Stimulated activated naive CD8-positive, alpha-beta T cell treated with anti-CD3 and anti-CD28 coated beads, Interleukin-15, Interleukin-2, amounts not matched to agents 100 ng/mL and 50 ng/mL, for 24 hours (primary cell): ENCODE data around the gene ACTR5.
A peak's percentile ranks its signal among the peaks of the same experiment; 100 is the strongest.
"Not testable (repeated sequence)": the region's sequence is repeated elsewhere in the genome, so short reads cannot be mapped to it uniquely, and the experiment has no call there.

ENCODE experiments used
- H3K27ac Mint-ChIP-seq: one replicate; pipeline ENCODE4 v1.8.0; 2021; ENCODE audit warnings: mild to moderate bottlenecking, mixed read lengths
- H3K27me3 Mint-ChIP-seq: one replicate; pipeline ENCODE4 v1.8.0; 2021; ENCODE audit warnings: mixed read lengths
- H3K36me3 Mint-ChIP-seq: one replicate; pipeline ENCODE4 v1.8.0; 2021; ENCODE audit warnings: low read depth, mixed read lengths
- H3K4me1 Mint-ChIP-seq: one replicate; pipeline ENCODE4 v1.8.0; 2021; ENCODE audit warnings: low read depth, mixed read lengths
- H3K4me3 Mint-ChIP-seq: one replicate; pipeline ENCODE4 v1.8.0; 2021; ENCODE audit warnings: mild to moderate bottlenecking, mixed read lengths
- H3K9me3 Mint-ChIP-seq: one replicate; pipeline ENCODE4 v1.8.0; 2021; ENCODE audit warnings: mixed read lengths

The ACTR5 gene

DNA sequence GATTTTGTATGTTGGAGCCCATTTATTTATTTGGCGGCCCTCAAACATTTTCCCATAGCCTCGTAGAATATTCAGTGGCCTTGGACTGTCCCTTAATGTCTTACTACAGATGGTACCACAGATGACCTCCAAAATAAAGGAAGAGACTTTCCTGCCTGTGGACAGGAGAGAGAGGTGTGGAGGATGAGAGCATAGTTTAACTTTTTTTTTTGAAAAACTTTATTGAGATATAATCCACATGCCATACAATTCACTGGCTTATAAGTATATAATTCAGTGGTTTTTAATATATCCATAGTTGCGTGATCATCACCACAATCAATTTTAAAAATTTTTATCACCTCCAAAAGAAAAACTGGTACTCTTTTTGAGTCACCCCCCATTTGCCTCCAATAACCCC is 52.6 kb downstream of the ACTR5 start:
- peaks cover 3% of the 10 kb centered on the region for H3K36me3 Mint-ChIP-seq
- H3K27me3 Mint-ChIP-seq: no peaks in the 10 kb centered on the region
- H3K27ac Mint-ChIP-seq: no peak overlapping the region
- peaks cover 34% of the 10 kb centered on the region for H3K4me1 Mint-ChIP-seq
- H3K9me3 Mint-ChIP-seq: peaks cover 6% of the 10 kb centered on the region
- no peak overlapping the region for H3K4me3 Mint-ChIP-seq

DNA sequence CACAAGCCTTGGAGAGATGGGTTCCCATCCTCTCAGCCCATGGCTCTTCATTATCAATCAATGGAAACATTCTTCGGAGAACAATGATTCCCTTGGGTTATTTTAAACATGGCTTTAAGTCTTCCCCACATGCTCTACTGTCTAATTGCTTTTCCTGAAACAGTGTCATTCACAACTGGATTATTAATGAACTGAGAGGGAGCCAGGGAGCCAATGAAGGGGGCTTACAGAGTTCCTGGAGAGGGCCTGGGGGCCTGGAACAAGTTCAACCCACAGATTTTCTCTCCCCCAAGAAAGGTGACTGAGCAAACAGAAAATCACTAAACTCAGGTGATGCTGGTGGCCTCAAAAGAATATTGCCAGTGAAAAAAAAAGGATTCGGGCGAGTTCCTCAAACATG is 56.0 kb downstream of the ACTR5 start:
- Mint-ChIP-seq H3K27ac (peak overlapping the region; percentile 91), H3K27me3 (no peaks in the 10 kb centered on the region), H3K4me1 (peaks cover 44% of the 10 kb centered on the region), H3K4me3 (peak overlapping the region; percentile 87), H3K36me3 (peaks cover 21% of the 10 kb centered on the region), H3K9me3 (no peaks in the 10 kb centered on the region)

DNA sequence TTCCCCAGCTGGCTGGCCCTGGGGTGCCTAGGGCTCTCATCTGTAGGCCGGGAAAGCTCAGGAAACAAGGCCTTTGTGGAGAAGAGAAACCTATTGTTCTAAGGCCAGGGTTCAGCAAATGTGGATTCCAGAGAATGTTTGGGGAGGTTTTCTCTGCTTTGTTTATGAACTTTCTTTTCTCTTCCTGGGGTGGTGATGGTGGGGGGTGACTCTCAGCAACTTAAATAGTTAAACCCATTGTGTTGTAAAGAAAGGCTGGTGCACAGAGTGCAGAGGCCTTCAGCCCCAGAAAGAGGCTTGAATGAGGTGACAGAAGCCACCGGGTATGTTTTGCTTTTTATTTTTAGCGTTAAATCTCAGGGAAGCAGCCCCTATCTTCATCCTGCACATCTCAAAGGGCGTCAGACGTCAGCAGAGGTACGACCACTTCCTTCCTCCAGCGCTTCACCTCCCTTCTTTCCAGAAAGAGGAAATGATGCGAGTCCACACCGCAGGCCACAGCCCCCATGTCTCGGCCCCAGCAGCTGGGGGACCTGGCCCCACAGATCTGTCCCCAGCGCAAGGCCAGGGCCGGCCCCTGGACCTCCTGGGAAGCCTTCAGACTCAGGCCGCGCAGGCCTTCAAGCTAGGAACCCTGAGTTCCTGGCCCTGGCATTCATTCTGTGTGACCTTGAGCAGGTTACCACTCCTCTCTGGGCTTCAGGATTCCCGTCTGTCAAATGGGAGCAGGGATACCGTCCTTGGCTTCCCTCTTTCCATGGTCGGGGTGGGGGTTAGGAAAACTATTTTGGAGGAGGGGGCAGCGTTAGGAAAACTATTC is 56.6 kb downstream of the ACTR5 start:
- H3K9me3 Mint-ChIP-seq: no peaks in the 10 kb centered on the region
- peak overlapping the region; percentile 91 for H3K27ac Mint-ChIP-seq
- H3K4me1 Mint-ChIP-seq: peaks cover 46% of the 10 kb centered on the region
- H3K4me3 Mint-ChIP-seq: peak overlapping the region; percentile 87
- no peaks in the 10 kb centered on the region for H3K27me3 Mint-ChIP-seq
- peaks cover 27% of the 10 kb centered on the region for H3K36me3 Mint-ChIP-seq

DNA sequence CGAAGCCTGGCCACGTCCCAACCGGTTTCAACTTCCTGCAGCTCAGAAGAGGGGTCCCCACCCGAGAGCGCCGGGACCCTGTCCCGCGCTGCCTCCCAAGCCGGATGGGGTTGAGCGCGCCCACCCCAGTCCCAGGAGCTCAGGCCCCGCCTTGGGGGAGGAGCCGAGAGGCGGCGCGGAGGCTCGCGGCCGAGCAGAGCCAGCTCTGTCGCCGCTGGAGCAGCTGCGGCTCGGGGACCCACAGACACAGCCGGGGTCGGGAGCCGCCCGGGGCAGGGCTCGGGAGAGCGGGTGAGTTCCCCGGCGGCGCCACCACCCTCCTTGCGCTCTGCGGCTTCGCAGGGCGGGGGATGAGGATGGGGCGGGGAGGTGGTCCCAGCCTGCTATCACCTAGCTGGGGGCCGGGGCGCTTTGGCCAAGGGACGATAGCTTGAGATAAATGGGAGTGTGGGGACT is 57.3 kb downstream of the ACTR5 start, which contains the start of gene PPP1R16B:
Gene PPP1R16B (plus strand): TSS at position 196 of the 456 bp plus-strand sequence. CDS start 30,229 bp downstream, outside the sequence.
- H3K4me3 Mint-ChIP-seq: peak within 1 kb of the TSS; percentile 87
- peak within 1 kb of the TSS; percentile 91 for H3K27ac Mint-ChIP-seq
- peaks cover 33% of the 10 kb centered on the region for H3K36me3 Mint-ChIP-seq
- H3K4me1 Mint-ChIP-seq: peaks cover 52% of the 10 kb centered on the region
- H3K9me3 Mint-ChIP-seq: no peaks in the 10 kb centered on the region
- no peaks in the 10 kb centered on the region for H3K27me3 Mint-ChIP-seq

DNA sequence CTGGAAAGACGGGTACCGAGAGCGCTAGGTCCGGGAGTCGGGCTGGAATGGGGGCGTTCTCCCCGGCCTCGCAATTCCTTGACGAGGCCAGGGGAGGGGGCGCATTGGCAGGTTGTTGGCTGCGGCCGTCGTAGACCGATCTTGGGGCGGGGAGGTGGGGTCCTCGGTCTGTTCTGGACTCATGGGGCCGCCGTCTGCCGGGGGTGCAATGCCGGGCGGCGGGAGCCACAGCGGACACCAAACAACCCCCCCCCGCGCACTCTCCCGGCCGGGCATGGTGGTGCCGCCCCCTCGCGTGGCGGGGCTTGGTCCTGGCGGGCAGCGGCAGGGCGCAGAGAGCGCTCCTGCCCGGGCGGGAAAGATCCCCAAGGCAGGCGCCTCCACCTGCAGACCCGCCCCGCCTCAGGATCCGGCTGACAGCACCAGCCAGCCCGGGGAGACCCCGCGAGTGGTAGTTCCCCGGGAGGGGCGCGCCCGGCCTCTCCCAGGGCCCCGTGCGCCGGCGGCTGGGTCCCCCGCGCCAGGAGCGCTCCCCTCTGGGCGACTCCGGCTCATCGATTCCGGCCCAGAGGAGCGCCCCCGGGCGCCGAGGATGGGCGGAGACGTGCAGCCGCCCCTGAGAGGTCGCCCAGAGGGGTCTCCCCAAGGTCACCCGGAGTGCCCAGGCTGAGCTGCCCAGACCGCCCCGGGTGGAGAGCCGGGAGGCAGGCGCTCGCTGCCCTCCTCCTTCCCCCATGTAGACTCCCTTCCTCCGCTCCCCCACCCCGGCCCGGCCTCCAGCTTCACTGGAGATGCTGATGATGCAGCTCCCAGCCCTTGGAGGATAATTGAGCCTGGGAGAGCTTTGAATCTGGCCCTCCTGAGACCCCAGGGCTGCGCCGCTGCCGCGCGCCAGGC is 57.9 kb downstream of the ACTR5 start:
- peaks cover 39% of the 10 kb centered on the region for H3K36me3 Mint-ChIP-seq
- H3K9me3 Mint-ChIP-seq: no peaks in the 10 kb centered on the region
- H3K4me1 Mint-ChIP-seq: peaks cover 59% of the 10 kb centered on the region
- H3K4me3 Mint-ChIP-seq: peak overlapping the region; percentile 87
- no peaks in the 10 kb centered on the region for H3K27me3 Mint-ChIP-seq
- H3K27ac Mint-ChIP-seq: peak overlapping the region; percentile 91

DNA sequence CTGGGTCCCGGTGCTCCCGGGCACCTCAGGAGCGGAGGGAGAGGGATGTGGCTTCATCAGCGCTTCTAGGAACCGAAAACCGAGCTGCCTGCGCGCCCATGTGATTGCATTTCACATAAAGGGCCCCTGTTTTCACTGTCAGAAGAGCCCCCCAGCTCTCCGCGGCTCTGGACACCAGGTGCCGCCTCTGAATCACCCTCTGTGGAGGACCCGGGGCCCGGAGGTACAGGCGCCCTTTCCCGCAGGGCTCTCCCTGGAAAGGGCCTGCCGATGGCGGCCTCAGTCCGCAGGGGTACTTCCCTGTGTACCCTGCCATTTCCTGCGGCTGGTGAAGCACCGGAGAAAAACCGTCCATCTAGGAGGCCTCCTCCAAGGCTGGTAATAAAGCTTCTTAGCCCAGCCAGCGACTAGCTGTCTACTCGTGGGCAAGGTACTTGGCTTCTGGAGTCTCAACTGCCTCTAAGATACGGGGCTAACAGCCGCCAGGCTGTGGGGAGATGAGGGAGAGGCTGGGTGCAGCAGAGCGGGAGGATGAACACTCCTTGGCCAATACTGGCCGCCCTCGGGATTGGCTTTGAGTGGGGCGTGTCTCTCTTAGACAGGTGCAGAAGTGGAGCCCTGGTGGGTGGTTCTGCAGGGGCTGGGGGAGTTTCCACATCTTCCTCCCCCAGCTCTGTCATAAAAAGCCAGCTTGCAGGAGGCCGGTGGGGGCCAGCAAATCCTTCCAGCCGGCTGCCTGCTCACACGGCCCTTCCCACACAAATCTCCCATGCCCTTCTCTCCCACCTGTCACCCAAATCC is 58.8 kb downstream of the ACTR5 start:
- Mint-ChIP-seq H3K36me3 (peaks cover 47% of the 10 kb centered on the region), H3K4me1 (peaks cover 68% of the 10 kb centered on the region)

DNA sequence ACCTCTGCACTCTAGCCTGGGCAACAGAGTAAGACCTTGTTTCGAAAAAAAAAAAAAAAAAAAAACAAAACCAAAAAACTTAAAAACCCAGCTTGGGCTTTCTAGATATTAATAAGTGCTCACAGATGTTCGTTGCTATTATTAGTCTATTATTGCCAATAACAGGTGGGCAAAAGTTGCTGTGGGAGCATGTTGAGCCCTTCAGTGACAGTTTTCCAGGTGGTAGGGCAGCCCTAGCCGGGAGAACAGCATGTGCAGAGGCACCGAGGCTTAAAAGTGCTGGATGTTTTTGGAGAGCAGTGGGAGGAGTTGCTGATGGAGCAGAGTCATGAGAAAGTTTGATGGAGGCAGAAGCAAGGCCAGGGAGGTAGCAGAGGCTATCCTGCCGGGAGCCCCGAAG is 61.7 kb downstream of the ACTR5 start:
- Mint-ChIP-seq H3K9me3 (no peaks in the 10 kb centered on the region), H3K4me3 (no peak overlapping the region), H3K27me3 (no peaks in the 10 kb centered on the region), H3K27ac (peak overlapping the region; percentile 71), H3K4me1 (peaks cover 79% of the 10 kb centered on the region), H3K36me3 (peaks cover 64% of the 10 kb centered on the region)

More for the DNA sequence above, 58.8 kb downstream of the ACTR5 start:
- peak overlapping the region; percentile 83 for H3K27ac Mint-ChIP-seq
- peak overlapping the region; percentile 84 for H3K4me3 Mint-ChIP-seq
- no peaks in the 10 kb centered on the region for H3K27me3 Mint-ChIP-seq
- no peaks in the 10 kb centered on the region for H3K9me3 Mint-ChIP-seq

DNA sequence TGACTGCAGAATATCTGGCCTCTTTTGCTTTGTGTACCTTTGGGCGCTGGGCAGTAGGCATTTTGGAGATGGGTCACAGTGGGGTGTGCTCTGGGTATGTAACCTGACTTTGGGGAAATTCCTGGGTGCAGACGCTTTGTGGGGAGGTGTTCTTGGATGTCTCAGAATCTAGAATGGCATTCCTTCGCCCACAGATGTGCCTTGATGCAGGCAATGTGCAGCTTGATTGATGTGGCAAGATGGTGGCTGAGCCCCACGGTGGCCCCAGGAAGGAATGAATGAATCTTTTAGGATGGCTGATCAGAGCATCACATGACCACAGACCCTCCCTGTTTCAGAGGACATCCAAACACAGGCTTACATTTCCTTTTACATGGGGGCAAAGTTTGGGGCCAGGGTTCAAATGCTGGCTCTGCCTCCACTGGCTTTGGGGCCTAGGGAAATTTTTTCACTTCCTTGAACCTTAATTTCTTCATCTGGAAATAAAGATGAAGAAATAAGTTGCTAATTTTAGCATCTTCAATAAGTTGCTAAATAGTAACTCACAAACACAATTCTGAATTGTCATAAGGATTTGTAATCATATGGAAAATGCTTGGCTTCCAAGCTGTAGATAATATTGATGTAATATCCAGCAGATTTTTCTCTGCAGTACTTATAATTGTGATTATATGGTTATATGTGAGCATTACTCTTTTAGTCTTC is 62.8 kb downstream of the ACTR5 start:
- H3K27me3 Mint-ChIP-seq: no peaks in the 10 kb centered on the region
- peaks cover 75% of the 10 kb centered on the region for H3K36me3 Mint-ChIP-seq
- no peaks in the 10 kb centered on the region for H3K9me3 Mint-ChIP-seq
- H3K27ac Mint-ChIP-seq: peak overlapping the region; percentile 78
- peak overlapping the region; percentile 57 for H3K4me3 Mint-ChIP-seq
- H3K4me1 Mint-ChIP-seq: peaks cover 87% of the 10 kb centered on the region

DNA sequence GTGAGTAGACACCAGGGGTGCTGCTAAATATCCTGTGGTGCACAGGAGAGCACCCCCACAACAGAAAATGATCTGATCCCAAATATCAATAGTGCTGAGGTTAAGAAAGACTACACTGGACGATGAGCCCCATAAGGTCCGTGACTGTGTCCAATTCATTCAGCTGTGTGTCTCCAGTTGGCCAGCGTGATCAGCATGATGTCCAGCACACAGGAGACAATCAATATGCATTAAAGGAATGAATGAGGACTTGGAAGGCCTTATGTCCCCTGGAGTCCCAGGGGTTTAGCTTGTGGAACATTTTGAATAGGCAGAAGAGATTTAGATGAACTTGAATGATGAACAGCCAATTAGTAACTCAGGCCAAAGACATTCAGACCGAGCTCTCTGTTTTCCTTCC is 63.5 kb downstream of the ACTR5 start:
- Mint-ChIP-seq H3K36me3 (peaks cover 82% of the 10 kb centered on the region), H3K4me1 (peaks cover 94% of the 10 kb centered on the region), H3K27ac (peak overlapping the region; percentile 78), H3K27me3 (no peaks in the 10 kb centered on the region), H3K4me3 (peak overlapping the region; percentile 35), H3K9me3 (no peaks in the 10 kb centered on the region)

DNA sequence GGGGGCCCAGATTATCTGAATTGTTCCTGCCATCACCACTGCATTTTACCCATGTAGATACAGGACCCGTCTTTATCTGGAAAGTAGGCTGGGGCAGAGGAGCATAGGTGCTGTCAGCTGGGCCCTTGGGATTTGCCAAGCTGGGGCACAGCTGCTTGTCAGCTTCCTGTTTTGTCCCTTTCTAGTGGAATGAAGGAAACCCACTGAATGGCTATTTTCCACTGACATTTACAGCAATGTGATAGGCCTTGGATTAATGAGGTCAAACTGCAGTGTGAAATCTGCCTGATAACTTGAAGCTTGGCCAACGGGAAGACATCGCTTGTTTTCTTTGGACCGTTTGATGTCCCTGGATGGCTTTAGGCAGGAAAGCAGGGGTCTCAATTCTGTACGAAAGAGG is 63.9 kb downstream of the ACTR5 start:
- H3K27ac Mint-ChIP-seq: peak overlapping the region; percentile 78
- peaks cover 84% of the 10 kb centered on the region for H3K36me3 Mint-ChIP-seq
- H3K4me1 Mint-ChIP-seq: peaks cover 98% of the 10 kb centered on the region
- H3K27me3 Mint-ChIP-seq: no peaks in the 10 kb centered on the region
- no peaks in the 10 kb centered on the region for H3K9me3 Mint-ChIP-seq
- H3K4me3 Mint-ChIP-seq: no peak overlapping the region

DNA sequence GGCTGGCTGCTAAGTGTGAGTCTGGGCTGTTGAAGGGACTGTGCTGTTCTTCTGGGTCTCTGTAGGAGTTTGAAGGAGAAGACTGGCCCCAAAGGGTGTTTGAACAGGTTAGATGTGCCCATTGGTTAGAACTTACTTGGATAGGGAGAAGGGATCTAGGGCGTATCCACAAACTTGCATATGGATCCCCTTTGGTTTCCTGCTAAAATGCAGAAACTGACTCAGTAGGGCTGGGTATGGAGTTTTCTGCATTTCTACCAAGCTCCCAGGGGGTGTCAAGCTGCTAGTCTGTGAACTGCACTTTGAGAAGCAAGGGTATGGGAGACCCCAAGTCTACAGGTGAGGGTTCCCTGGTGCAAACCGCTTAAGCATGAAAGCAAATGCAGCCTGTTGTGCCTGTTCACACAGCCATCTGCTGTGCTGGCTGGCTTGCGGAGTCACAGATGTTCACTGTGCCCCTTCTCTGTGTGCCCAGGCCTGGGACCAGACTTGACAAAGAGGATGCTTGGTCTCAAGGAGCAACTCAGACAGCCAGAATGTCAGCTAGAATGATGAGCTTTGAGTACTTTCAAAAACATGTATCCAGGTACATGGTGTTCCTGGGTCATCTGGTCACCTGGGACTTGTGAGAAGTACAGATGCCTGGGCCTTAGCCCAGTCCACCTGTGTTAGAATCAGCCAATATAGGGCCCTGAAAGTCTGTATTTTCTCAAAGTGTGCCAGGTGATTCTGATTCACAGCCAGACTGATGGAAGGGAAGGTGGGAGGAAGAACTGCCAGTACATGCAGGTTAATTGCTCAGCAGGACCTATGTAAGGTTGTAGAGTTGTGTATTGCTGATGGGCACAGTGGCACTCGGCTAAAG is 64.7 kb downstream of the ACTR5 start:
- Mint-ChIP-seq H3K27me3 (no peaks in the 10 kb centered on the region), H3K9me3 (no peaks in the 10 kb centered on the region), H3K27ac (peak overlapping the region; percentile 67), H3K36me3 (peaks cover 83% of the 10 kb centered on the region), H3K4me3 (no peak overlapping the region), H3K4me1 (peaks cover 98% of the 10 kb centered on the region)

DNA sequence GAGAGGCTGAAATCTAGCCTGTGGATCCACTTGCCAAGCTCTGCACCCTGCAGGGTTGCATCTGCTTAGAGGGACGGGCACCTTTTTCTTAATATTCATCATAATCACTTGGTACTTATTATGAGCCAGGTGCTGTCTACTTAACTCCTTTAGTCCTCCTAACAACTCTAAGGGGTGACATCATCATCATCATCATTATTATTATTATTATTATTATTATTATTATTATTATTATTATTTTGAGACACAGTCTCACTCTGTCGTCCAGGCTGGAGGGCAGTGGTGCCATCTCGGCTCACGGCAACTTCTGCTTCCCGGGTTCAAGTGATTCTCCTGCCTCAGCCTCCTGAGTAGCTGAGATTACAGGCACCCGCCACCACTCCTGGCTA is 65.3 kb downstream of the ACTR5 start:
- H3K27ac Mint-ChIP-seq: peak overlapping the region; percentile 67
- H3K4me3 Mint-ChIP-seq: not testable (repeated sequence)

DNA sequence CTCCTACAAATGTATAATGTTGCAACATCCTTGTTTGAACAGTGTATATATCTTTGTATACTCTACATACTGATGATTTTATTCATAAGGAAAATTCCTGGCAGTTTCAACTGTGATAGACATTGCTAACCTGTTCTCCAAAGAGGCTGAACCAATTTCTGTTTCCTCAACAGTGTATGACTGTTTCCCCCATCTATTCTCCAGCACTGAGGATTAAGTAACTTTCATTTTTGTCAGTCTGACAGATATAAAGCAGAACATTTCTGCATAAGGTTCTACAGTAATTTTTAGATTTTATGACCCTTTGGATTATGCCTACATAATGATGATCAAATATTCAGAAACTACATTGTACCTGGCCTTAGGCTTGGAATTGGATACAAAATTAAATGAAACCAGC is 67.2 kb downstream of the ACTR5 start:
- peak overlapping the region; percentile 65 for H3K27ac Mint-ChIP-seq
- H3K4me3 Mint-ChIP-seq: no peak overlapping the region
- no peaks in the 10 kb centered on the region for H3K9me3 Mint-ChIP-seq
- H3K4me1 Mint-ChIP-seq: peaks cover 88% of the 10 kb centered on the region
- no peaks in the 10 kb centered on the region for H3K27me3 Mint-ChIP-seq
- H3K36me3 Mint-ChIP-seq: peaks cover 83% of the 10 kb centered on the region

More for the DNA sequence above, 65.3 kb downstream of the ACTR5 start:
- Mint-ChIP-seq H3K36me3 (peaks cover 83% of the 10 kb centered on the region), H3K4me1 (peaks cover 98% of the 10 kb centered on the region)
- not testable (repeated sequence) for H3K9me3 Mint-ChIP-seq, H3K27me3 Mint-ChIP-seq
